ELF-1 (cell line): Measurements from ENCODE around the gene FOXL3.
A peak's percentile ranks its signal among the peaks of the same experiment; 100 is the strongest.

ENCODE experiments used
- DNase-seq: peaks from one replicate; pipeline ENCODE4 v3.0.0-alpha.2; 2016; ENCODE audit warnings: low read depth, low spot score

The FOXL3 gene

GRCh38 chr7:302054-302992, 12.4 kb downstream of the FOXL3 start:
- no peak for DNase-seq

- no peak for DNase-seq
Observed at GRCh38 chr7:303425-303824, 13.5 kb downstream of the FOXL3 start.

GRCh38 chr7:303884-304573, 14.1 kb downstream of the FOXL3 start:
- no peak for DNase-seq

GRCh38 chr7:304574-305409, 14.8 kb downstream of the FOXL3 start:
- no peak for DNase-seq

- no peak for DNase-seq
Observed at GRCh38 chr7:305410-306151, 15.6 kb downstream of the FOXL3 start.

- no peak for DNase-seq
Observed at GRCh38 chr7:307970-308369, 18.0 kb downstream of the FOXL3 start.

- no peak for DNase-seq
Observed at GRCh38 chr7:309586-310228, 19.7 kb downstream of the FOXL3 start.

- DNase-seq, result no peak
Observed at GRCh38 chr7:311131-311680, 21.2 kb downstream of the FOXL3 start.

- no peak for DNase-seq
Observed at GRCh38 chr7:311796-312195, 21.8 kb downstream of the FOXL3 start.

GRCh38 chr7:312424-312823, 22.5 kb downstream of the FOXL3 start:
- DNase-seq, result no peak

- no peak for DNase-seq
Observed at GRCh38 chr7:314853-315252, 24.9 kb downstream of the FOXL3 start.

GRCh38 chr7:315516-316265, 25.7 kb downstream of the FOXL3 start:
- DNase-seq, result no peak

GRCh38 chr7:317643-318405, 27.9 kb downstream of the FOXL3 start:
- no peak for DNase-seq

- DNase-seq, result no peak
Observed at GRCh38 chr7:318476-318875, 28.5 kb downstream of the FOXL3 start.

- no peak for DNase-seq
Observed at GRCh38 chr7:318878-319661, 29.1 kb downstream of the FOXL3 start.

- no peak for DNase-seq
Observed at GRCh38 chr7:320297-320696, 30.3 kb downstream of the FOXL3 start.

- peak; percentile 81 for DNase-seq
Observed at GRCh38 chr7:322111-322671, 32.2 kb downstream of the FOXL3 start.

- no peak for DNase-seq
Observed at GRCh38 chr7:322708-323111, 32.7 kb downstream of the FOXL3 start.
